Activated T-cell treated with anti-CD3 and anti-CD28 coated beads for 48 hours (primary cell): ENCODE data around the gene TXNRD1.
"Not testable (repeated sequence)": the region's sequence is repeated elsewhere in the genome, so short reads cannot be mapped to it uniquely, and the experiment has no call there.

Experiments
- DNase-seq: peaks from one replicate; pipeline ENCODE4 v3.0.0-alpha.2; 2020; ENCODE audit warnings: low read depth

The TXNRD1 gene

DNA sequence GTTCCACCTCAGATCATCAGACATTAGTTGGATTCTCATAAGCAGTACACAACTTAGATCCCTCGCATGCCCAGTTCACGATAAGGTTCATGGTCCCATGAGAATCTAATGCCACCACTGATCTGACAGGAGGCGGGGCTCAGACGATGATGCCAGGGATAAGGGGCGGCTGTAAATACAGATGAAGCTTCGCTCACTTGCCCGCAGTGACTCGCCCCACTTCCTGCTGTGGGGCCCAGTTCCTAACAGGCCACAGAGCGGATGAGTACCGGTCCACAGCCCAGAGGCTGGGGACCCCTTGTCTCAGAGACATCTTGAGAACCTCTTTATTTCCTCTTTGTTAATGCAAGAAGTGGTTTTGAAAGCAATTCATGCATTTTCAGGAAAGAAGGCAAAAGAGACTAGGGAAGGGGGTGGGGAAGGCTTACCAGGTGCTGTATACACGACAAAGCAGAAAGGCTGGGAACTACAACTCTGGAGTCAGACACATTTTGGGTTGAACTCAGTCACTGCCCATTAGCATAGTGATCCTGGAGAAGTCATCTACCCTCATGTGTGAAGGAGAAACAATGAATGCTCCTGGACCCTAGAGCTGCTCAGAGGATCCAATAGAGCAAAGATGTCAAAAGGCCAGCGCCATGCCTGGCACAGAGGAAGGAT is 156.6 kb downstream of the TXNRD1 start:
- DNase-seq = peak; percentile 37

- DNase-seq = no peak
These were observed 157.2 kb downstream of the TXNRD1 start for GRCh38 chr12:104372721-104373335.

GRCh38 chr12:104374071-104374470 is 158.5 kb downstream of the TXNRD1 start:
- DNase-seq = no peak

DNA sequence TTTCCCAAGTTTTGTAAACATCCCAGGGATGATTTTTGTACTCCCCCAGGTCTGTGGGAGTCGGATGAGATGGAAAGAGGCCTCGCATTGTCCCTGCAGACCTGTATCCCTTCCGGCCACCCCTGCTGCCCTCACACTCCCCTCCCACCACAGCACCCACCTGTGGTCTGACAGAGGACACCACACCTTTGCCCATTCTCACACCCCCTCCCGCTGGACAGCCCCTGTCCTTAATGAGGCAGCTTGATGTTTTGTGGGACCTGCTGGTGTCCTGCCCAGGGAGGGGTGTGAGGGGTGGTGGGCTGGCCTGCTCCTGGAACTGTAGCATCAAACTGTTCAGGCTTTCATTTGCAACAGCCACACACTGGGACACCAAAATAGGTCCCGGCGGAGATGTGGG is 159.2 kb downstream of the TXNRD1 start:
- DNase-seq = no peak

GRCh38 chr12:104375775-104376174 is 160.2 kb downstream of the TXNRD1 start:
- DNase-seq = no peak

DNA sequence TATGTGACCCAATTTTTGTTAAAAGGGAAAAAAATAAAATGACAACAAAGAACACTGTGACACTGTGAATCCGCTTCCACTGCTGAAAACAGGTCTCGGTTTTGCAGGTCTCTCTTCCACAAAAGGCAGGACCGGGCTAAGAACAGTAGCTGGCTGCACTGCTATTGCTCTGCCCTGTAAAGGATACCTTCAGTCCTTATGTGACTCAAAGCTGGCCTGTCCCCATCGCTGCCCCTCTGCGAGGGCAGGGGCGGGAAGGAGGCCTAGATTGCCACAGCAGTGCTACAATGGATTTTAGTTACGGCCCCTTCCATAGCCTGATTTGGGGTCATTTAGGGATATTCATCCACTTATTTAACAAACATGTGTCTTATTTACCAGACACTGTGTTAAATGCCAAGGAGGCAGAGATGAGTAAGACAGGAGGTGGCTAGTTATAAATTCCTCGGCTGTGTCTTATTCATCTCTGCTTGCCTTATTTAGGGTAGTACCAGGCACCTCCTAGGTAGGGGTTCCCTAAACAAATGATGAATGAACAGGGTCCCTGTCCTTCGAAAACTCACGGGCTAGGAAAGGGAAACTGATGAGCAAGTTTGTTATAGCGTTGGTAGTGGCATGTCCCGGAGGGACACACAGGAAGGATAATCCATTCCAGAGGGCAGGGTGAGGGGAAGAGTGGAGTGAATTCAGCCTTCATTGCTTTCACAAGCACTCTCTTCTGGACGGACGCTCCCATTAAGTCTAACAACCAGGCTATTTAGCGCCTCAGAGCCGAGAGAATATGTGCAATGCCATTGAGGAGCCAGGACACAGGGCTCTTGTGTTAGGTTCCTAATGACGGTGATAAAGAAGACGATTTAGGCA is 161.3 kb downstream of the TXNRD1 start:
- no peak for DNase-seq

DNA sequence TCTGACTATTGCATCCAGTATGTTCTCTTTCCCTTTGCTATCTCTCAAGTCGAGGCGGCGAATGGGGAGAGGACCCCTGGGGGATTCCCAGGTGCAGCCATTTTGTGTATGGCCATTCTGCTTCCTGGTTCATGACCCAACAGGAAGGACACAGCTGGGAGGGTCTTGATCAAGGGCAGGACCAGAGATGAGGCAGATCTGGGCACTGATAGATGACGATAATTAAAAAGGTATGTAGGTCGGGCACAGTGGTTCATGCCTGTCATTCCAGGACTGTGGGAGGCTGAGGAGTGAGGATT is 161.9 kb downstream of the TXNRD1 start:
- no peak for DNase-seq

DNA sequence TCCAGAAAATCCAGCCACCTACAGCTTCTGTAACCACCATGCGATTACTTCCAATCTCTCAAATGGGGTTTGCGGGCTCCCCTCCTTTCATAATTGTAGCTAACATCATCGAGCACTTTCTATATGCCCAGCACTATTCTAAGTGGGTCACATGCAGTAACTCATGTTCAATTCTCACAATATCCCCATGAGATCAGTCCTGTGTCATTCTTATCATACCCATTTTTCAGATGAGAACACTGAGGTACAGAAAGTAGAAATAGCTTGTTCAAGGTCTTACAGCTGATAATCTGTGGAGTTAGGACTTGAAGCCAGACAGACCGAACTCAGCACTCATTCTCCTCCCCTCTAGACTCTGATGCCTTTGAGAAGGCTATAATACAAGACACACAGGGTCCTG is 162.8 kb downstream of the TXNRD1 start:
- no peak for DNase-seq

DNA sequence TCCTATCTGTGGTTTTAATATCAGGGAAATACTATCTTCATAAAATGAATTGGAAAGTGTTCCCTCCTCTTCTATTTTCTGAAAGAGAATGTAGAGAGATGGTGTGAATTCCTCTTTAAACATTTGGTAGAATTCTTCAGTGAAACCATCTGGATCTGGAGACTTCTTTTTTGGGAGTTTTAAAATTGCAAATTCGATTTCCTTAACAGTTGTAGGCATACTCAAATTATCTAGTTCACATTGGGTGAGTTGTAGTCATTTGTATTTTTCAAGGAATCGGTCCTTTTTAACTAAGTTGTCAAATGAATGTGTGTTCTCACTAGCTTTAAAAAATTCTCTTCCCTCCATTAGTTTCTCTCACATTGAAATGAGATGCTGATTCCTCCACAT is 165.8 kb downstream of the TXNRD1 start:
- DNase-seq = no peak

GRCh38 chr12:104381731-104382480 is 166.3 kb downstream of the TXNRD1 start:
- DNase-seq = peak; percentile 70

- DNase-seq = no peak
These were observed 168.7 kb downstream of the TXNRD1 start for GRCh38 chr12:104384141-104384880.

- DNase-seq = no peak
These were observed 169.9 kb downstream of the TXNRD1 start for GRCh38 chr12:104385510-104385909.

DNA sequence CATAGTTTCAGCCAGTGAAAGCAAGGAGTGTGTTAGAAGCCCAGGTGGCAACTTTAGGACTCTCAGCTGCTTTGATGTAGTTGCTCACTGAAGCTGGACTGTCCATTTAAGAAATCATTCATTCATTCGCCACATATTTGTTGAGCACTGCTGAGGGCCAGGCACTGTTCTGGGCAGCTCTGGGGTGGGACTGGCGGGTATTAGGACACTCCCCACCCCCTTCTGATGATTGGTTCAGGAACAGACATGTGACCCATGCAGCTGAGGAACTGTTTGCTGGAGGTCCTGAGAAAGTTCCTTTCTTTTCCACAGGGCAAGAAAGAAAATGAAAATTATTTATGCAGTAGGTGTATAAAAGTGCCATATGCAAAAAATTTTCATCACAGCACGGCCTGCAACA is 170.9 kb downstream of the TXNRD1 start:
- no peak for DNase-seq

GRCh38 chr12:104387190-104387589 is 171.6 kb downstream of the TXNRD1 start:
- DNase-seq = no peak

- not testable (repeated sequence) for DNase-seq
These were observed 178.5 kb downstream of the TXNRD1 start for GRCh38 chr12:104394086-104394485.
